Nephron (organoid): ENCODE measurements around the gene RASD1.

Experiments used
- H3K27ac Mint-ChIP-seq, 3 experiments: 2 replicates each; pipeline ENCODE4 v1.8.0; 2020; ENCODE audit warnings: mixed read lengths in 3 of 3, mild to moderate bottlenecking in 2 of 3, moderate library complexity in 1 of 3
- H3K27me3 Mint-ChIP-seq: 2 replicates; pipeline ENCODE4 v1.8.0; 2021; ENCODE audit warnings: low read depth, mild to moderate bottlenecking, moderate library complexity, mixed read lengths
- H3K36me3 Mint-ChIP-seq: 2 replicates; pipeline ENCODE4 v1.8.0; 2020; ENCODE audit warnings: low read depth, mixed read lengths
- H3K4me1 Mint-ChIP-seq: 2 replicates; pipeline ENCODE4 v1.8.0; 2020; ENCODE audit warnings: mixed read lengths
- H3K4me3 Mint-ChIP-seq, 3 experiments: 2 replicates each; pipeline ENCODE4 v1.8.0; 2020; ENCODE audit warnings: mild to moderate bottlenecking in 3 of 3, mixed read lengths in 3 of 3, moderate library complexity in 2 of 3
- H3K9me3 Mint-ChIP-seq: 2 replicates; pipeline ENCODE4 v1.8.0; 2020; ENCODE audit warnings: mixed read lengths
- CTCF ChIP-seq, 3 experiments: fragments of 200-600 bp; sonication (generic); IDR thresholded peaks; one replicate each; pipeline ENCODE4 v1.5.0; 2021; ENCODE audit warnings: antibody characterized with exemption in 3 of 3; ENCODE audit not compliant: unreplicated experiment in 3 of 3

The RASD1 gene

GRCh38 chr17:17503566-17504130 lies 7.5 kb upstream of the RASD1 start:
- no peaks in the 10 kb centered on the region for H3K9me3 Mint-ChIP-seq
- H3K36me3 Mint-ChIP-seq, result no peaks in the 10 kb centered on the region
- H3K4me3 Mint-ChIP-seq, result no peak overlapping the region
- H3K27ac Mint-ChIP-seq, result peak overlapping the region in 1 of 3 experiments; percentile 39
- H3K4me1 Mint-ChIP-seq, result peaks cover 20% of the 10 kb centered on the region
- TF ChIP-seq CTCF (IDR thresholded peaks at IDR 0.05; ENCODE audit: unreplicated experiment in 3 of 3), result no peak
- peaks cover 16% of the 10 kb centered on the region for H3K27me3 Mint-ChIP-seq

- Mint-ChIP-seq H3K9me3 (no peaks in the 10 kb centered on the region), H3K4me1 (peaks cover 18% of the 10 kb centered on the region), H3K27me3 (peaks cover 17% of the 10 kb centered on the region), H3K27ac (no peak overlapping the region), H3K4me3 (peak overlapping the region in 1 of 3 experiments; percentile 2), H3K36me3 (no peaks in the 10 kb centered on the region)
- no peak for TF ChIP-seq CTCF (IDR thresholded peaks at IDR 0.05; ENCODE audit: unreplicated experiment in 3 of 3)
Measured at GRCh38 chr17:17502741-17503565, 6.8 kb upstream of the RASD1 start.

- Mint-ChIP-seq H3K4me1 (peaks cover 14% of the 10 kb centered on the region), H3K36me3 (no peaks in the 10 kb centered on the region), H3K4me3 (no peak overlapping the region), H3K27me3 (peaks cover 25% of the 10 kb centered on the region), H3K9me3 (no peaks in the 10 kb centered on the region), H3K27ac (no peak overlapping the region)
- peak in 1 of 3 experiments; percentile 6 for TF ChIP-seq CTCF (IDR thresholded peaks at IDR 0.05; ENCODE audit: unreplicated experiment in 3 of 3)
Measured at GRCh38 chr17:17500999-17501605, 4.9 kb upstream of the RASD1 start.

GRCh38 chr17:17499402-17500145 lies 3.4 kb upstream of the RASD1 start:
- H3K36me3 Mint-ChIP-seq, result no peaks in the 10 kb centered on the region
- peaks cover 34% of the 10 kb centered on the region for H3K27me3 Mint-ChIP-seq
- no peak overlapping the region for H3K27ac Mint-ChIP-seq
- no peak for TF ChIP-seq CTCF (IDR thresholded peaks at IDR 0.05; ENCODE audit: unreplicated experiment in 3 of 3)
- H3K4me3 Mint-ChIP-seq, result no peak overlapping the region
- no peaks in the 10 kb centered on the region for H3K9me3 Mint-ChIP-seq
- H3K4me1 Mint-ChIP-seq, result peaks cover 20% of the 10 kb centered on the region

GRCh38 chr17:17498606-17499301 lies 2.6 kb upstream of the RASD1 start:
- no peaks in the 10 kb centered on the region for H3K9me3 Mint-ChIP-seq
- no peak overlapping the region for H3K27ac Mint-ChIP-seq
- H3K27me3 Mint-ChIP-seq, result peaks cover 39% of the 10 kb centered on the region
- no peaks in the 10 kb centered on the region for H3K36me3 Mint-ChIP-seq
- no peak for TF ChIP-seq CTCF (IDR thresholded peaks at IDR 0.05; ENCODE audit: unreplicated experiment in 3 of 3)
- H3K4me3 Mint-ChIP-seq, result peak overlapping the region; percentile 30 to 61 (median 53)
- H3K4me1 Mint-ChIP-seq, result peaks cover 20% of the 10 kb centered on the region
